T-helper 1 cell treated with Interleukin-12 subunit alpha and Interleukin-12 subunit beta and Interleukin-4 antibody, amounts not matched to agents 30 μg/mL and 1 μg/mL, for 36 hours (primary cell): ENCODE data around the gene CERCAM.
A peak's percentile ranks its signal among the peaks of the same experiment; 100 is the strongest.

Source experiments
- H3K27ac Mint-ChIP-seq: one replicate; pipeline ENCODE4 v1.8.0; 2021; ENCODE audit warnings: mild to moderate bottlenecking, mixed read lengths
- H3K27me3 Mint-ChIP-seq: one replicate; pipeline ENCODE4 v1.8.0; 2021; ENCODE audit warnings: low read depth, mixed read lengths
- H3K36me3 Mint-ChIP-seq: one replicate; pipeline ENCODE4 v1.8.0; 2021; ENCODE audit warnings: low read depth, mixed read lengths
- H3K4me1 Mint-ChIP-seq: one replicate; pipeline ENCODE4 v1.8.0; 2021; ENCODE audit warnings: low read depth, mixed read lengths
- H3K4me3 Mint-ChIP-seq: one replicate; pipeline ENCODE4 v1.8.0; 2021; ENCODE audit warnings: mild to moderate bottlenecking, moderate library complexity, mixed read lengths
- H3K9me3 Mint-ChIP-seq: one replicate; pipeline ENCODE4 v1.8.0; 2021; ENCODE audit warnings: mixed read lengths

The CERCAM gene, protein sequence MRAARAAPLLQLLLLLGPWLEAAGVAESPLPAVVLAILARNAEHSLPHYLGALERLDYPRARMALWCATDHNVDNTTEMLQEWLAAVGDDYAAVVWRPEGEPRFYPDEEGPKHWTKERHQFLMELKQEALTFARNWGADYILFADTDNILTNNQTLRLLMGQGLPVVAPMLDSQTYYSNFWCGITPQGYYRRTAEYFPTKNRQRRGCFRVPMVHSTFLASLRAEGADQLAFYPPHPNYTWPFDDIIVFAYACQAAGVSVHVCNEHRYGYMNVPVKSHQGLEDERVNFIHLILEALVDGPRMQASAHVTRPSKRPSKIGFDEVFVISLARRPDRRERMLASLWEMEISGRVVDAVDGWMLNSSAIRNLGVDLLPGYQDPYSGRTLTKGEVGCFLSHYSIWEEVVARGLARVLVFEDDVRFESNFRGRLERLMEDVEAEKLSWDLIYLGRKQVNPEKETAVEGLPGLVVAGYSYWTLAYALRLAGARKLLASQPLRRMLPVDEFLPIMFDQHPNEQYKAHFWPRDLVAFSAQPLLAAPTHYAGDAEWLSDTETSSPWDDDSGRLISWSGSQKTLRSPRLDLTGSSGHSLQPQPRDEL

GRCh38 chr9:128420651-128421481 is at the start of gene CERCAM:
TSS of gene CERCAM (plus strand) at chr9:128420857. CDS start at chr9:128420878, 21 bp downstream.
- Mint-ChIP-seq H3K4me3 (peak within 1 kb of the TSS; percentile 72), H3K27ac (no peak within 1 kb of the TSS), H3K36me3 (no peaks in the 10 kb centered on the region), H3K9me3 (no peaks in the 10 kb centered on the region), H3K27me3 (peaks cover 40% of the 10 kb centered on the region), H3K4me1 (peaks cover 10% of the 10 kb centered on the region)

DNA sequence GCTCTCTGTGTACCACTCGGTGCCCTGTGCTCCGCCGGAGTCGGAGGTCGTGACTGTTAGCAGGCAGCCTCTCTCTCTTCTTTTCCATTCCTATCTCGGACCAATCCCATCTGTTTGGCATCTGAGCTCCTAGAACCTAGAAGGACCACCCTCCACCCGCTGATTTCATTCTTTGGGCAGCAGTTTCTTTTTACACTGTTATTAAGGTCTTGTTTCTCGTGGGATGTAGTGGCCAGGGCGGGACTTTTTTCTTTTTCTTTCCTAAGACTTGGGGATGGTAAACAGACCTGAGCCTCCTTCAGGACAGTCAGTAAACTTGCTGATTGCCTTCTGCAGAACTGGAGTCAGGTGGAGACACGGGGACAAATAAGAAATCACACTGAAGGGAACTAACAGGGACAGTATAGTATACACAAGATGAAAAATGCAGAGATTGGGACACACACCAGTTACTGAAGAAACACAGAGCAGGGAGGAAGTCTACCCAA is 49.0 kb upstream of the CERCAM start:
- H3K27me3 Mint-ChIP-seq = no peaks in the 10 kb centered on the region
- peak overlapping the region; percentile 90 for H3K4me3 Mint-ChIP-seq
- no peaks in the 10 kb centered on the region for H3K9me3 Mint-ChIP-seq
- H3K36me3 Mint-ChIP-seq = peaks cover 11% of the 10 kb centered on the region
- H3K4me1 Mint-ChIP-seq = peaks cover 28% of the 10 kb centered on the region
- peak overlapping the region; percentile 94 for H3K27ac Mint-ChIP-seq

DNA sequence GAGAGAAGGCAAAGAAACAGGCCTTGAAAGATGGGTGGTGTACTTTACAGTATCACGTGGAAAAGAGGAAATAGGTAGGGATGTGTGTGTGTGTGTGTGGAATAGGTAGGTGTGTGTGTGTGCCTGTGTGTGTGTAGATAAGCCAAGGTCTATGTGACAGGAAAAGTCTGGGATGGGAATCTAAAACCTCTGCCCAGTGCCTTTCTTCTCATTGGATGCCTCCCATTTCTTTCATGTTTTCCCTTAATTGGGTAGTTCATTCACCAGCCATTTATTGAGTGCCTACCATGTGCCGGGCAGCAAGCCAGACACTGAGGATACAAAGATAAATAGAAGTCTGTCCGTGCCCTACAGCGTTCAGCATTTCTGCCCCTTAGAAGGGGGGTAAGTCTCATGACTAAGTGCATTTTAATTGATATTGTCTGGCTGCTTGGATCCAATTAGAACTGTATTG is 48.4 kb upstream of the CERCAM start:
- no peaks in the 10 kb centered on the region for H3K9me3 Mint-ChIP-seq
- no peaks in the 10 kb centered on the region for H3K27me3 Mint-ChIP-seq
- H3K4me1 Mint-ChIP-seq = peaks cover 25% of the 10 kb centered on the region
- H3K27ac Mint-ChIP-seq = peak overlapping the region; percentile 94
- H3K4me3 Mint-ChIP-seq = peak overlapping the region; percentile 90
- peaks cover 14% of the 10 kb centered on the region for H3K36me3 Mint-ChIP-seq

- peak overlapping the region; percentile 57 for H3K27ac Mint-ChIP-seq
- H3K27me3 Mint-ChIP-seq = no peaks in the 10 kb centered on the region
- H3K4me3 Mint-ChIP-seq = peak overlapping the region; percentile 90
- peaks cover 14% of the 10 kb centered on the region for H3K36me3 Mint-ChIP-seq
- peaks cover 25% of the 10 kb centered on the region for H3K4me1 Mint-ChIP-seq
- no peaks in the 10 kb centered on the region for H3K9me3 Mint-ChIP-seq
Measured at GRCh38 chr9:128372784-128373183, 47.9 kb upstream of the CERCAM start.

DNA sequence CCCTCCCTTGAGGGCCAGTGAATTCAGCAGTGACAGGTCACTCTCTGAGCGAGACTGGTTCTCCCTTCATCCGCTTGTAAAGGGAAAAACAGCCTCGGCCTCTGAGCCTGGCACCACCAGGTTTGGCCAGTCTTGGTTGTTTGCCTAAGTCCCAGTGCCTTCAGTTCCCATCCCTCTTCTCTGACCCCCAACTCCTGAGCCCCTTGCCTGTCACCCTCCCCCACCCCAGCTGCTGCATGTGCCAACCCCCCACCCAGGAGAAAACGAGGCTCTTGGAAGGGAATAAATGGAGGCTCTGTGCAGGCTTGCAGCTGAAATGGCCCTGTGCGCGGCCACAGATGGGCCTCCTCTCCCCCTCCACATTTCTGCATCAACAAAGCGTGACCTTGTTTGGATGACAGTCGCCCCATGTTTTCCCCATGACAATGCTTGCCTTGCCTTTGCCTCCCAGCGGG is 46.4 kb upstream of the CERCAM start:
- Mint-ChIP-seq H3K4me1 (peaks cover 25% of the 10 kb centered on the region), H3K4me3 (no peak overlapping the region), H3K27ac (no peak overlapping the region), H3K36me3 (peaks cover 19% of the 10 kb centered on the region), H3K9me3 (no peaks in the 10 kb centered on the region), H3K27me3 (no peaks in the 10 kb centered on the region)

DNA sequence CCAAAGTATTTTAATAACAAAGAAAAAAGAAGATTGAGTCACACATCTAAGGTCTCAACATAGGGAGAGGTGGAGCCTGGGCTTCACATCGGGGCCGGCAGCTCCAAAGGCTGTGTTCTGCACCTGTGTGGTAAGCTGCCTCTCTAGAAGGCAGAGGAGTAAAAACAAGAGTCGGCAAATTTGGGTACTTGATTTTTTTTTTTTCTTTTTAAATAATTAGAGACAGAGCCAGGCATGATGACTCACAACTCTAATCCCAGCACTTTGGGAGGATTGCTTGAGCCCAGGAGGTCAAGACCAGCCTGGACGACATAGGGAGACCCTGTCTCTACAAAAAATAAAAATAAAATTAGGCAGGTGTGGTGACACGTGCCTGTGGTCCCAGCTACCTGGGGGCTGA is 44.8 kb upstream of the CERCAM start:
- Mint-ChIP-seq H3K4me3 (no peak overlapping the region), H3K36me3 (peaks cover 21% of the 10 kb centered on the region), H3K4me1 (peaks cover 18% of the 10 kb centered on the region), H3K27ac (no peak overlapping the region), H3K27me3 (no peaks in the 10 kb centered on the region), H3K9me3 (no peaks in the 10 kb centered on the region)

GRCh38 chr9:128382261-128382660 is 38.4 kb upstream of the CERCAM start:
- Mint-ChIP-seq H3K27ac (no peak overlapping the region), H3K9me3 (no peaks in the 10 kb centered on the region), H3K4me3 (no peak overlapping the region), H3K4me1 (no peaks in the 10 kb centered on the region), H3K36me3 (peaks cover 10% of the 10 kb centered on the region), H3K27me3 (no peaks in the 10 kb centered on the region)

DNA sequence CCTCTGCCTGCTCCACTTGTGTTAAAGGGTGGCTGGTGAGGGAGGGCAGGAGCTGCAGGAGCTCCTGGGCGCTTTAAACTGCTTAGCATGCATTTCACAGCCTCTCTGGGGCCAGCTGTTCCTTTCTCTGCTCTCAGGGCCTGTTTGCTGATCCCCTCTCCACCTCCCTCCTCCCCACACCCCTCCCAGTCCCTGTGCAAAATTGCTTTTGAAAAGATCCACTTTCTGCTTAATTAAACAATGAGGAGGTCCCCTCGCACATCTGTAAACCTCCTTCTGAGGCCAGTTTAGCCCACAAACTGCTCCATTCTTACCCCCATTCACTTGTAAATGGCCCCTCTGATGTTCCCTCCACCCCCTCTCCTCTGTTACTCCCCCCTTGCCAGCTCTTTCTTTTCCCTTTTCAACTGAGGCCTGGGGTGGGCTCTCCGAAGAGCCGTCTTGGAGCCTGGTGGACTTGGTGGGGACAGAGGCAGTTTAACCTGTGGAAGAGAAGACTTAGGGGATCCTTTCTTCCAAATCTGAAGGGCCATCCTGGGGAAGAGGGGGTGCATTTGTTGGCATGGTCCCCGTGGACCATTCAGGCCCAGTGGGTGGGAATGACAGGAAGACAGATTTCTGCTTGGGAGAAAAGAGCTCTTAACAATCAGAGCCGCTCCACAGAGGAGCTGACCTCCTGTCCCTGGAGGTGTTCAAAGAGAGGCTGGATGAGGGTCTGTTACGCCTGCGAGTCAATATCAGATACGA is 37.5 kb upstream of the CERCAM start:
- no peak overlapping the region for H3K4me3 Mint-ChIP-seq
- H3K27me3 Mint-ChIP-seq = no peaks in the 10 kb centered on the region
- peaks cover 8% of the 10 kb centered on the region for H3K36me3 Mint-ChIP-seq
- no peak overlapping the region for H3K27ac Mint-ChIP-seq
- H3K4me1 Mint-ChIP-seq = no peaks in the 10 kb centered on the region
- no peaks in the 10 kb centered on the region for H3K9me3 Mint-ChIP-seq

DNA sequence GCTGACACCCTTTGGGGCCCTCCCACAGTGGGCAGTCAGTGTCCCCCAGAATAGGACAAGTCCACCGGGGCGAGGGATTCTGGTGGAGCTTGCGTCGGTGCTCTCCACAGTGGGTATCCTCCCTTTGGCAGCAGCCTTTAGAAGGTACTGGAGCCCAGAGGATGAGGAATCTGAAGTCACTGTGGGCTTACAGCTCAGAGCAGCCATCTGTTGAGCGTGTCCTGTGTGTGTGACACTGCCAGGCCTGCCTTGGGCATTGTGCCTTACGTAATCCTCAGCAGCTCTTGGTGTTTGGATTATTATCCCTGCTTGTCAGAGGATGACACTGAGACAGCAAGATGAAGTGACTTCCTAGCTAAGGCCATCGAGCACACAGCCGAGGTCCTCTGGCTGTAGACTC is 36.9 kb upstream of the CERCAM start:
- H3K4me1 Mint-ChIP-seq = no peaks in the 10 kb centered on the region
- H3K27ac Mint-ChIP-seq = no peak overlapping the region
- no peaks in the 10 kb centered on the region for H3K9me3 Mint-ChIP-seq
- H3K36me3 Mint-ChIP-seq = peaks cover 5% of the 10 kb centered on the region
- H3K27me3 Mint-ChIP-seq = no peaks in the 10 kb centered on the region
- no peak overlapping the region for H3K4me3 Mint-ChIP-seq

DNA sequence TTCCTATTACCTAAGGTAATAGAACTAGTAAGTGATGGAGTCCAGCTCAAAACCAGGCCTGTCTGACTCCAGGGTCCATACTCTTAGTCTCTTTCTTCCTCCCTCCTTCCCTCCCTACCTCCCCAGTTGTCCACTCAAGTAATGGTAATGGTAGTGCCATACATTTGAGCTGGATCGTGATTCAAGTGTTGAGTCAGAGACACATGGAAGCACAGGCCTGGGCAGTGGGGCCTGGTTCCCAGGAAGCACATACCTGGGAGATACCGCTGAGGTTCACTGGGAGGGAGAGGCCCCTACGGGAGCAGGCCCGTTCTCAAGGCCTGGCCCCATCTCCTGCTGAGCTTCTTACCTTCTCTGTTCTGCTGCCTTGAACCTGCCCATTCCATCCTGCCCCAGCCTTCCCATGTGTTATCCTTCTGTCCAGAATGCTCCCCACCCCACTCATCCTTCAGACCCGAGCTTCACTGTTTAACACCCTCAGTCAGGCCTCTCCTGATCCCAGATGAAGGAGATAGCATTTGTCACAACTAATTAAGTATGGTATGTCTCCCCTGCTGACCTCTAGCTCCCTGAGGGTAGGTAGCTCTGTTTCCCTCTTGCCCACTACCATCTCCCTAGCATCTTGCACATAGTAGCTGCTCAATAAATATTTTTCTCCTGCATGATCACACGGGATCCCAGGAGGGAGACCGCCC is 35.7 kb upstream of the CERCAM start:
- Mint-ChIP-seq H3K27ac (no peak overlapping the region), H3K9me3 (no peaks in the 10 kb centered on the region)

GRCh38 chr9:128385496-128386460 is 34.9 kb upstream of the CERCAM start:
- no peak overlapping the region for H3K4me3 Mint-ChIP-seq
- H3K27ac Mint-ChIP-seq = no peak overlapping the region
- no peaks in the 10 kb centered on the region for H3K4me1 Mint-ChIP-seq
- H3K27me3 Mint-ChIP-seq = no peaks in the 10 kb centered on the region
- H3K9me3 Mint-ChIP-seq = no peaks in the 10 kb centered on the region
- H3K36me3 Mint-ChIP-seq = peaks cover 4% of the 10 kb centered on the region

More for the DNA sequence above, 35.7 kb upstream of the CERCAM start:
- Mint-ChIP-seq H3K27me3 (no peaks in the 10 kb centered on the region), H3K4me3 (no peak overlapping the region), H3K36me3 (peaks cover 4% of the 10 kb centered on the region), H3K4me1 (no peaks in the 10 kb centered on the region)

DNA sequence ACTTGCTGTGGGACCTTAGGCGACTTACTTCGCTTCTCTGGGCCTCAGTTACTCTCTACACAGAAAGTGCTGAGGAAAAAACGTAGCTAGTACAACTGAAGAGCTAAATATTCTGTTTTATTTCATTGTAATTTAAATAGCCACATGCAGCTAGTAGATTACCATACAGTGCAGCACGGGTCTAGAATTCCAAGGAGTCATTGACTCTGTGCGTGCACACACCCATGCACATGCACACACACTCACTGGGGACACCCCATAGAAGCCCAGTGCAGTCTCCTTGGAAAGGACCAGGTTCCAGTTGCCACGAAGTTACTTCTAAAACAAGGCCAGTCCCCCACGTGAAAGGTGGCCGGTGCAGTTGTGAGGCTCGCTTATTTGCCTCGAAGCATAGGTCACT is 32.5 kb upstream of the CERCAM start:
- Mint-ChIP-seq H3K4me1 (no peaks in the 10 kb centered on the region), H3K4me3 (no peak overlapping the region), H3K27ac (no peak overlapping the region)

More for the DNA sequence above, 32.5 kb upstream of the CERCAM start:
- Mint-ChIP-seq H3K36me3 (peaks cover 2% of the 10 kb centered on the region), H3K27me3 (no peaks in the 10 kb centered on the region), H3K9me3 (no peaks in the 10 kb centered on the region)
